PC-9 (cell line): ENCODE measurements around the gene RAB7A.

Source experiments
- EZH2 ChIP-seq: fragments of 200-600 bp; sonication (generic); IDR thresholded peaks from 2 replicates; pipeline ENCODE4 v1.8.0; 2017; ENCODE audit warnings: antibody characterized with exemption, low read depth
- TF ChIP-seq, protein P1 (sequence below): fragments of 200-600 bp; sonication (generic); conservative IDR thresholded peaks from 2 replicates; pipeline ENCODE4 v1.6.1; 2017; ENCODE audit warnings: mixed run types, antibody characterized with exemption, mild to moderate bottlenecking, moderate library complexity

DNA sequence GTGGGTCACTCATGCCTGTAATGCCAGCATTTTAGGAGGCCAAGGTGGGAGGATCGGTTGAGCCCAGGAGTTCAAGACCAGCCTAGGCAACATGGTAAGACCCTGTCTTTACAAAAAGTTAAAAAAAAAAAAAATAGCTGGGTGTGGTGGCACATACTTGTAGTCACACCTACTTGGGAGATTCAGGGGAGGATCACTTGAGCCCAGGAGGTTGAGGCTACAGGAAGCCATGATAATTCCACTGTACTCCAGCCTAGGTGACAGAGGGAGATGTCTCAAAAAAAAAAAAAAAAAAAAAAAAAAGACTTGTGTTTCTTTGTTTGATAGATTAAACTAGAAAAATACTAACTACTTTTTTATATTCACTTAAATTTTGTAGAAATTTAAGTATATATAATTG, 14.6 kb downstream of the RAB7A start:
- TF ChIP-seq, protein P1, sequence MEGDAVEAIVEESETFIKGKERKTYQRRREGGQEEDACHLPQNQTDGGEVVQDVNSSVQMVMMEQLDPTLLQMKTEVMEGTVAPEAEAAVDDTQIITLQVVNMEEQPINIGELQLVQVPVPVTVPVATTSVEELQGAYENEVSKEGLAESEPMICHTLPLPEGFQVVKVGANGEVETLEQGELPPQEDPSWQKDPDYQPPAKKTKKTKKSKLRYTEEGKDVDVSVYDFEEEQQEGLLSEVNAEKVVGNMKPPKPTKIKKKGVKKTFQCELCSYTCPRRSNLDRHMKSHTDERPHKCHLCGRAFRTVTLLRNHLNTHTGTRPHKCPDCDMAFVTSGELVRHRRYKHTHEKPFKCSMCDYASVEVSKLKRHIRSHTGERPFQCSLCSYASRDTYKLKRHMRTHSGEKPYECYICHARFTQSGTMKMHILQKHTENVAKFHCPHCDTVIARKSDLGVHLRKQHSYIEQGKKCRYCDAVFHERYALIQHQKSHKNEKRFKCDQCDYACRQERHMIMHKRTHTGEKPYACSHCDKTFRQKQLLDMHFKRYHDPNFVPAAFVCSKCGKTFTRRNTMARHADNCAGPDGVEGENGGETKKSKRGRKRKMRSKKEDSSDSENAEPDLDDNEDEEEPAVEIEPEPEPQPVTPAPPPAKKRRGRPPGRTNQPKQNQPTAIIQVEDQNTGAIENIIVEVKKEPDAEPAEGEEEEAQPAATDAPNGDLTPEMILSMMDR: no peak
- TF ChIP-seq EZH2: no peak
